Mucosa of gallbladder (tissue), 1 donor: ENCODE results near the gene CCDC33. TPM values are rescaled to one million over a fixed set of nuclear protein-coding genes. Genes with fewer than 3 reads are reported as not detected.

ENCODE experiments used
- DNase-seq: peaks from one replicate; pipeline ENCODE4 v3.0.0-alpha.2; 2020; ENCODE audit warnings: low spot score
- total RNA-seq: library from RNA; stranded (reverse); gene quantifications from one replicate; pipeline ENCODE4 v1.2.1, GENCODE V29; 2021
- donor health status: DM: no; HTN: no; CAD: no.

CCDC33 gene
- total RNA-seq, 1 donor from 2014 or later: 1.0 TPM

DNA sequence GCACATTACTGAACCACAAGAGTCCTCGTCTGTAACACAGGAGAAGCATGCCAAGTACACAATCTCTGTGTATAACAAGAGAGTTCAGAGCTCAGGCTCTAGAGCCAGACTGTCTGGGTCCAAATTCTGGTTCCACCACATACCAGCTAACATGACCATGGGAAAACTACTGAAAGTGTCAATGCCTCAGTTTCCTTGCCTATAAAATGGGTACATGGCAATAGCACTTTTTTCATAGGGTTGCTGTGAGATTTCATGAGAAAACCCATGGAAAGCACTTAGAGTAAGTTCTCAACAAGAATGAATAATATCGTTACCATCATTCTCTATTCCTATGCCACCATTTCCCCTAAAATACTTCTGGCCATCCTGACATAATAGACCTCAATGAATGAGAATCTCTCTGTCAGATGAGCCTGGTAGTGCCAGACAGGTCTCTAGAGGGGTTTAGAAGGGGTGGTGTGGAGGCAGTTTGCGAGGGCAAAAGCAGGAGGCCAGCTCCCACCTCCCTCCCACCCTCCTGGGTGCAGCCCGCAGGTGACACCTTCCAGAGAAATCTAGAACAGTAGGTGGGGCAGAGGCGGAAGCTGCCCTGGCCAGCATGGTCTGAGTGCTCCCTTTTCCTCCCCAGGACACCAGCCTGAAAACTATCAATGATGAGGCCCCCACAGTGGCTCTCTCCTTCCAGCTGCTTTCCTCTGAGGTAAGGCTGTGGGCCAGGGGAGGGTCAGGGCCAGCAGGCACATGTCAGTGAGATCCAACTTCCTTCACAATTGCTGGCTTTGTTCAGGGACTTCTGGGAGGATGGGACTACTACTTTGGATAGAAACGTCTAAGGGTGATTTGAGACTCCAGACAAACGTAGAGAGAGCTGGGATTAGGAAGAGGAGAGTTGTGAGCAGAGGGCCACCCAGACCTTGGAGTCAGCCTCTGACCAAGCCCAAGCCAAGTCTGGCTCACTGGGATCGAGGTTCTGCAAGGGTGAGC lies 45.3 kb downstream of the CCDC33 start:
- DNase-seq: no peak

DNA sequence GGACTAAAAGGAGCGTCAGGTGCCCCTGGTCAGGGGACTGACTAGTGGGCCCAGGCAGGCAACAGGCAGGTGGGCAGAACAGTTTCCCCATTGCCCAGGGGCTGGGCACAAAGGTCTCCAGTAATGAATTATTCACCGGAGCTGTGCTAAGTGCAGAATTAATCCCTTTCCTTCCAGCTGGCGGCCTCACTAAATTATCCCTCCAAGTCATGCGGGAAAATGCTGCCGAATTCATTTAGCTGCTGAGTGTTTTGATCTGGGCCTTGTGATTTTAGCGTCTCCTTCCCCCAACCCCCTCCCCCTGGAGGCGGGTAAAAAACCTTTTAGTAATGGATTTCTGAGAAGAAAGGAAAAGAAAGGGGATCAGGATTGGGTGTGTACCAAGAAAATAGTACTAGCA lies 47.2 kb downstream of the CCDC33 start:
- no peak for DNase-seq

DNA sequence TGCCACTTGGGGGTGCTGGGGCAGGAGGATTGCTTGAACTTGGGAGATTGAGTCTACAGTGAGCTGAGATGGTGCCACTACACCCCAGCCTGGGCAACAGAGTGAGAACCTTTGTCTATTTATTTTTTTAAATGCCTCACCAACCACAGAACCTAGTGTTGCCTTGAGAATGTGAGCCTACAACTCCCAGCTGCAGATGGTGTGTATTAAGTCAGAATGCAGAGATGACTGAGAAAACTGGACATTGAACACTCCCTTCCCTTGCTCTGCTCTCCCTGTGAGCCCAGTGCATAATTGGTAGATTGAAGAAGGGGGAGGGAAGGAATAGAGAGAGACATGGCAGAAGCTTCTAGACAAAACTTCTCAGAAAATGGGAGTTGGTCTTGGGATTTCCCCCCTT lies 53.5 kb downstream of the CCDC33 start:
- no peak for DNase-seq

DNA sequence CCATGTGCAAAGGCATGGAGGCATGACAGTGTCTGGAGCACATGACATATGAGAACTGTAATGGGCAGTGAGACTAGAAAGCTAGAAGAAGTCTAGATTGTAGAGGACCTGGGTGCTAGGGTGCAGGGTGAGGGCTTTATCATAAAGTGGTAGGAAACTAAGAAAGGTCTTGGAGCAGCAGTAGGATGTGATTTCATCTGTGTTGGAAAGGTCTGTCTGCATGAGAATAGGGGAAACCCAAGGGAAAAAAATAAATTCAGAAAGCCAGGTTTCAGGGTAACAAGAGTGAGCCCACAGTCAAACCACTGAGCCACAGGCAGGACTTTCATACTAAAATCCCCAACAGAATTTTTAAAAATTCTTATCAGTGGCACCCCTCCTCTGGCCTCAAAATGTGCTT lies 54.5 kb downstream of the CCDC33 start:
- DNase-seq: no peak

DNA sequence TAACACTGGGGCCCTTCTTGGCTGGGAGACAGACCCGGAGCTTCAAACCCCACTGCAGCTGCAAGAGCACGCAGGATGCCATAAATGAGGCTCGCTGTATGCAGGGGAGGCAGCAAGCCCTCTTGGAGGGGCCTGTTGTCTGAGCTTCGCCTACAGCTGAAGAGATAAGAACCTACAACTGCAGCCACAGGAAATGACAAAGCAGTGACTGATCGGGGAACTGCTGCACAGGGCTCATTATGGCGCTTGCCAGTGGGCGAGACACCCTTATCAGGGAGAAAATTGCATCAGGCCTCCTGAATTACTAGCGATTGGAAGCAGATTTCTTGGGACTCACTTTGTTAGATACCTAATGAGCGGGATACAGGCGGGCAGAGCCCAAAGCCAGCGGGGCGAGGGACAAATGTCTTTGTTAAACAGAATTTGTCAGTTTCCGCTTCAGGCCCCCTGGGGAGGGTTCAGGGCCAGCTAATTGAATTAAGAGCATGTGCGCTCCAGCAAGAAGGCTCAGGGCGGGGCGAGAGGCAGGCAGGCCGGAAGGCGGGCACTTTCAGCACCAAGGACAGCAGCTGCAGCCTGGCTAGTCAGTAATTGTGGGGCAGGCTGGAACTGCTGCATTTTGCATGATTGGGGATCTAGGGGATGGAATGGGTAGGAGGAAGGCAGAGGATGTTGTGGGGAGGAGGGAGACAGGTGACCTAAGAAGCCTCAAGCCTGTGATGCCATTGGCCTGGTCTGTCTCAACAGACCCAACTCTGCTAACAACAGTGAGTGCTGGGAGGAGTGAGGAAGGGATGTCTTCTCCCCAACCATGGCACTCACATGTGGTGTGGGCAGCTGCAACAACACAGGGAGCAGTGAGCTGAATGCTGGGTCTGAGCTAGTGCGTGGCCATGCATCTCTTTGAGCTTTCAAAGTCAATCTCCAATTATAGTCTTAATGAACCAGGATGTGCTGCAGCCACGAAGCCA lies 55.3 kb downstream of the CCDC33 start:
- DNase-seq: peak; percentile 82

DNA sequence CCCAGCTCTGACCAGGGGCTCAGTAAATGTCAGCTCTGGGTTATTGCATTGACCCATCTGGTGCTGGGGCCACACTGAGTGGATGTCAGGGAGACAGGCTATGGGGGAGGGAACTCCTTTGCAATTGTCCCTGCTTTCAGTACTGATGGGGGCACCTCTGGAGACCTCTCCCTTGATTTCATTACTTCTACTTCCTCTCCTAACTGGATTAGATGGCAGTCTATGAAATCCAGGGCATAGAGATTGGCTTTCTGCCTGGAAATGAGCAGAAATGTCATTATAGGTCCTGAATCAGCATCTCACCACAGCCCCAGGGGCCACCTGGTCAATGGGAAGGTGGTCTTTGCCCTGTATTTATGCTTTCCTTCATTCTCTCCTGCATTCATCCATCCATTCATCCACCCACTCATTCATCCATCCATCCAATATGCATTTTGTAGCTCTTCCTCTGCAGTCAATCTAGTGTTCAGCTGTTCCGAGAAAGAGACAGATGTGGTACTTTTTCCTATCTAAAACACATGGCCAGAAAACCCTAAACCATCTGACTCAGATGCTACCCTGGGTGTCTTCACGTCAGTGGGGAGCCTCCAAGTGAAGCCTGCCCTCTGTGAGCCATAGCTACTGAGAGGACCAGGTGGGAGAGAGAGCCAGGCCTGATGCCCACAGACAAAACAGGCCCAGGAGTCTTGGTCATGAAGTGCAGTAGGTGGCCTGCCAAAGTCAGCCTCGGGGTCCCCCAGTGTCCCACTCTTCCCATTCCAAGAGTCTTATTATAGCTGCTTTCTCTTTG lies 57.1 kb downstream of the CCDC33 start:
- DNase-seq: no peak

DNA sequence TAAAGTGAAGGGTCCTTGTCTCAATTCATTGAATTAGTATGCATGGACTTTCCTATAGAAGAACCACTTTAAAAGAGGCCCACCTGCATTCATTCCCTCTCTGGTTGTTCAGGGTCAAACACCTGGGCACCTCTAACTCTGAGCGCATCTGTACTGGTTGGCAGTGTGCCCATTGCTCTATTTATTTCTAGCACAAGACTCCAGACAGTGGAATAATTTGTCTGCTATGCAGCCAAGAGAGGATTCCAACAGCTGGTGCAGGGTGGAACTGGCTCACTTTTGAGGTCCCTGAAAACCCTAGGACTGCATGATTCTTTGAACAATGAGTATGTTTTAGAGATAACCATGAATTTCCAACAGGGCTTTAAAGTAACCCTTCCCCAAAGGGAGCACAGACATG lies 57.9 kb downstream of the CCDC33 start:
- DNase-seq: no peak

DNA sequence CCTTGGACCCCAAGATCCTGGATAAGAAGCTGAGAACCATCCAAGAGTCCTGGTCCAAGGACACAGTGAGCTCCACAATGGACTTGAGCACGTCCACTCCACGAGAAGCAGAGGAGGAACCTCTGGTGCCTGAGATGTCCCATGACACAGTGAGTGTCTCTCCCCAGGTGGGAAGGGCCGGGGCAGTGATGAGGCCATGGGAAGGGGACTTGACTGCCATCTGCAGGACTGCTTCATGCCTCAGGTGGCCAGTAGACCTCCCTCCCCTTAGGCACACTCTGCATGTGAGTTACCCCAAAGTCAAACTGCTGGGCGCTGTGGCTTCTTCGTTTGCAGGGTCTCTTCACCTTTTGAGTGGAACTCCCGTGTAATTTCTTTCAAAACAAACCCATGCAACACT lies 59.7 kb downstream of the CCDC33 start:
- DNase-seq: no peak

DNA sequence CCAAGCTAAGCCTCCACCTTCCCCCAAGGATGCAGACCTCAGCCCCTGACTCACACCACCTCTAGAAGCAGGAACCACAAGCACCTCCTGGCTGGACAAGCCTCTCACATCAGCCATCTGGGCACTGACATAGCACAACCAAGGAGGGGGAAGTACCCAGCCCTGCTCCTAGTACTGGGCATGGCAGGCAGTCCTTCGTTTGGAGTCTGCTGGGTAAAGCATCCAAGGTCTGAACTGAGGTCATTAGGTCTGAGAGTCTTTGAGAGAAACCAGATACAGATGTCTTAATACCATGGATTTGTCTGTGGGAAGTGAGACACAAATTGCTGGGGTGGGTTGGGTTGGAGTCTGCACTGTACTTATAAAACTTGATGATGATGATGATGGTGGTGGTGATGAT lies 61.8 kb downstream of the CCDC33 start:
- DNase-seq: no peak

DNA sequence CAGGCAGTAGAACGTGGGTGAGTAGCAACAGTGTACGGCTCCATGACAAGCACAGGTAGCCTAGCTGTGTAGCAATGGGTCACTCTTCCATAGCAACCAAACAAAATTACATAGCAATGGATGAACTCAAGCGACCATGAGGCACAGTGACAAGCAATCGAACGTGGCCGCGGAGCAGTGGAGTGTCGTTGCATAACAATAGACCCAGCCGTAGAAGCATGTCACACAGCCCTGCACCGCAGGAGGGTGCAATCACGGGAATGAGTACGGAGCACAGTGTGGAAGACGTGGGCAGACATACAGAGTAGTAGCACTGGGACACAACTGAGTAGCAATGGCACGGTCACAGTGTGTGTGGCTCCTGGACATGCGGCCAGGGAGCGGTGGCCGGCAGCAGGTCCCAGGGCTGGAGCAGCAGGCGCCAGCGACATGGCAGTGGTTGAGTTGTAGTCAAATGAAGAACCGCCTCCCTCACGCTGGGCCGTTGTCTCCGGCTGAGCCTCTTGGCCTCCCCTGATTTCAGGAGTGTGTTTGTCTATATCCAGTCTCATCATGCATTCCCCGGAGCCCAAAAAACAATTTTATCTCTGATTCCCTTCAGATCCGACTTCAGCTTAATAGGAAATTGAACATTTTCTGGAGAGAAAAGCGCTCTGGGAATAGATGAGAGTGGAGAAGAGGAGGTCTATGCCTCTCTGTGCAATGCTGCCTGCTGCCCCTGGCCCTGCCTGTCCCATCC lies 64.1 kb downstream of the CCDC33 start:
- DNase-seq: no peak

DNA sequence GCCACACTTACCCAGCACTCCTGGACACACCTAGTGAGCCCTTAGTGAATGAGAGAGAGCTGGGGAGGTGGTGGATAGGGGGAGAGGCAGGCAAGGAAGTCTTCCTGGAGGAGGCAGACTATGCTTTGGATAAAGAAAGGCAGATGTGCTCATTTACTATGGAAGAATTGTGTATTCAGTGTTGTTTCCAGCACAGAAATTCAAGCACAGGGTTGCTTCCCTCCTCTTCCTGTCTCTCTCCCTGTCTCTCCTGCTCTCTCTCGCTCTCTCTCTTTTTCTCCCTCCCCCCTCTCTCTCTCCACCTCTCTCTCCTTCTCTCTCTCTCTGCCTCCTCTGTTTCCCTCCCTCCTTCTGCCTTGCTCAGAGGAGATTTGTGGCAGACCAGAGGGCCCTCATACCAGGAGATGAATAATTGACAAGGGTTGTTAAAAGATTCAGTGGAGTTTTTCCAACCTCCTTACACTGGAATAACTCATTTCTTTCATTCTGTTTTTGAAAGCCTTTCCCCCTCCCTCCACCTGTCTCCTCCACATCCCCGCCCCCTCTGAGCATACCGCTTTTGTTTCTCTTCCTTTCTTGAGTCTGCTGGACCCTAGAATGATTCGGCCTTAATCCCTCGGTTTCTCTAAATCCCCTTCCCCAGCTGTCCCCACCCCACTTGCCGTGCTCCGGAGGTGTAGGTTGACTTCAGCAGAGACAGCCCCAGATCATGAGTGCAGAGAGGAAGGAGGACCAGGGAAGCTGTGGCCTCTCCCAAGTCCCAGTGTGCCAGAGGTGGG lies 65.6 kb downstream of the CCDC33 start:
- DNase-seq: no peak

DNA sequence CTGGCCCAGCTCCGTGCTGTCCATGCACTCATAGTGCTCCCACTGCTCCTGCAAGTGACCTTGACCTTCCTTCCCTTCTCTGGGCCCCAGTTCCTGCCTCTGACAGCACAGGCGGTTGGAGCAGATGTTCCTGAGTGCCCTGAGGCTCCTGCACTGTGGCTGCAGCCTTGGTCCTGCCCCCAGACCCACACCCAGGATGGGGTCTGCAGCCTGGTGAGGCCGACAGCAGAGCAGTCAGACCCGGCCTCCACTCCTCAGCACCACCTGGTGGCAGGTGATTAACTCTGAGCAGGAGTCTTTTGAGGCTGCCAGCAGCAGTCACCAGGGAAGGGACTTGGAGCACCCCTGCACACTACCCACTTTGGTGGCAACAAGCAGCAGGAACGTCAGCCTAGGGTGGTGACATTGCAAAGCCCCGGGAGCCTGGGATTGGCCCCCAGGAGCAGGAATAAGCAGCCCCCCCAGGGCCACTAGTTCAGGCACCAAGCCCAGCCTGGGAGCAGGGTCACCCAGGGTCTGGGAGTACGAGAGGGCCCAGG lies 66.8 kb downstream of the CCDC33 start:
- no peak for DNase-seq

DNA sequence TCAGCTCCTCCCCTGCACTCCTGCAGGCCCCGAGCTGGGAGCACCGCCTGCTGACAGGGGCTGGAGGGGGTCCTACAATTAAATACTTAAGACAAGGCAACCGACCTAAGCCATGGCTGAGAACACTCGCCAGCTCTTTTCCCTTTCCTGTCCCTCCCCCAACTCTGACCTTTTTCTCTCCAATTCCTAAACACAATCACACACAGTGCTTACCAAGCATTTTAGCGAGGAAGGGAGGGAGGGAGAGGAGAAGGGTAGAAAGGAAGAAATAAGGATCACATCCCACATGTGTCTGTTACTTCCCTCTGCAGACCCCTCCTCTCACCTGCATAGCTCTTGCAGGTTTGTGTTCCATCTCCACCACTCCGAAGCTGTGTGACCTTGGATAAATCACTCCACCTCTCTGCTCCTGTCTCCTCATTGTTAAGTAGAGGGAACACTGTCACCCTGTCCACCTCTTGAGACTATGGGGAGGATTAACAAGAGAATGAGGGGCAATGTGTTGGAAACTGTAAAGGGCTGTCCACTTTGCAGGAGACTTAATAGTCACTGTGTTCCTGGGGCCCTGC lies 67.7 kb downstream of the CCDC33 start:
- no peak for DNase-seq

DNA sequence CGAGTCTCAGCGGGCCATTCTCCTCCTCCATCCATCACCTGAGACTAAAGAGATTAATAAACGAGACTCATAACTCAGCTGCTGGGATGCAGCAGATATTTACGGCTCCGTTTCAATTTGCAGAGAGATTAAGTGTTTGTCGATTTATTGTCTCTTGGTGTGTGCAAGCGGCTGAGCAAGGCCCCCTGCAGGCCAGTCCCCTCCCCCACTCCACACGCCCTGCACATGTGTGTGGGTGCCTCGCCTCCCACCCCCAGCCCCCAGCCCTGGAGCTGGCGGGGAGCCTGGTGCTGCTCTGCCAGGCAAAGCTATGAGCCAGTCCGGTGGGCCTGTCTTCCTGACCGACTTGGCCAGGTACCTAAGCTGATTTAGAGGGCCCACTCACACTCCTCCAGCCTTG lies 68.3 kb downstream of the CCDC33 start:
- DNase-seq: no peak

DNA sequence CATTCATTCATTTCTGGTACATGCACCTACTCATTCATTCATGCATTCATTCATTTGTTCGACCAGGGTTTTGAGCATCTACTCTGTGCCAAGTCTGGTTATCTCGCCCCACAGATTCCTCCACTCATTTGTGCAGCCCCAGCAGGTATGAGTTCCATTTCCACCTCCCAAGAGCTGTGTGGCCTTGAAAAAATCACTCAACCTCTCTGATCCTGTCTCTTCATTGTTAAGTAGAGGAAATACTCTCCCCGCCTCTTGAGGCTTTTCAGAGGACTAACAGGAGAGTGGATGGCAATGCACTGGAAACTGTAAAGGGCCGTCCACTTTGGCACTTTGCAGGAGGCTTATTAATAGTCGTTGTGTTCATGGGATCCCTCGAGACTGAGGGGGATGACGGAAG lies 69.6 kb downstream of the CCDC33 start:
- no peak for DNase-seq

DNA sequence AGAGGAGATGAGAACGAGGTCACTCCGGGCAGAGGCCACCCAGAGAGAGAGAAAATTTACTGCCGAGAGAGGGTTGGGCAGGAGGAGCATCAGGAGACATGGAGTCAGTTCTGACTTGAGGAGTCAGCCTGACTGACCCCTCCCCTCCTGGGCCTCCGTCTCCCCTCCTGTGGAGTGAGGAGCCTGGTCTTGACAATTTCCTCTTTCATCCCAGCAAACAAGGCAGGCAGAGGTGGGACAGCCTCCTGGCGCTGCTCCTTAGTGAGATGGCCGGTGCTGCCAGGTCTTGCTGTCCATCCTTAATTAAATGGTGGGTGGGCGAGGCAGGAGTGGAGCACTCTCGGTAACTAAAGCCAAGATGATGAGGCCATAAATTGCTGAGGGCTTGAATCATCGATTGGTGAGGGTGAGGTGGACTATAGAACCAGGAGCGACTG lies 70.7 kb downstream of the CCDC33 start:
- DNase-seq: no peak

DNA sequence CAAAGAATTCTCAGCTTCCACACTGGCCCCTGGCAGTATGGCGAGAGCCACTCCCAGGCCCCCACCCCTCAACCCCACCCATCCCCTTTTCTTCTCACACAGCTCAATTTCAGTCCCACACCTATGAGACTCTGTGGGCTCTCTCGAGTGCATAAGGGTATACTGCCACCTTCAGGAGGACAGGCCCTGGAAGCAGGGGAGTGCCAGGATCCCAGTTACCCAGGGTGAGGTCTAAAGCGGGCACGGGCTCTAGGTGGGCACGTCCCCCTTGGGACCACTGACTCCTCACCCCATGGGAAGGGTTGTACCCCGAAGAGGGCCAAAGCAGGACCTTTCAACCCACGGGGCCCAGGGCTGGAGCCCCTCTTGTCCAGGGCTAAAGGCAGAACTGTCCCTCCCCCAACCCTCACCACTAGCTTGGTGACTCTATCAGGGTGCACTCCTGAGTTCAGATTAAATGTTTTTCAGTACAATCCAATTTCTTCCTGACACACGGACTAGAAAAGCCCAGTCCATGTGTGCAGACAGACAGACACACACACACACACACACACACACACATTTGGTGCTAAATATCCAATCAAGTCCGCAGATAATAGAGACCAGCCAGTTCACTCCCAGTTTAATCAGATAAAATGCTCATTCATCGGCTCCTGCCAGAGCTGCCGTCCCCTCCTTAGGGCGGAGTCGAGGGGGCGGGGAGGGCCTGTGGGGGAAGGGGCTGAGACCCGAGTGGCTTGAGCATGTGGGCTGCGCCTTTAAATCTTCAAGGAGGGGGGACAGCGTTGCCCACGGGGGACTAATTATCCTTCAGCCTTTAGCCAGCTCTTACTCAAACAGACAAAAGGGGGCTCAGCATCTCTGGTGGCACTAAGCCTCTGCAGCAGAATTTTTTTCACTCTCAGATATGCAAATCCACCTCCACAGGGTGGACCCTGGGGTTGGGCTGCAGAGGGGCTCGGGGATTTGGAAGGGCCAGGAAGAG lies 72.0 kb downstream of the CCDC33 start:
- peak; percentile 54 for DNase-seq

DNA sequence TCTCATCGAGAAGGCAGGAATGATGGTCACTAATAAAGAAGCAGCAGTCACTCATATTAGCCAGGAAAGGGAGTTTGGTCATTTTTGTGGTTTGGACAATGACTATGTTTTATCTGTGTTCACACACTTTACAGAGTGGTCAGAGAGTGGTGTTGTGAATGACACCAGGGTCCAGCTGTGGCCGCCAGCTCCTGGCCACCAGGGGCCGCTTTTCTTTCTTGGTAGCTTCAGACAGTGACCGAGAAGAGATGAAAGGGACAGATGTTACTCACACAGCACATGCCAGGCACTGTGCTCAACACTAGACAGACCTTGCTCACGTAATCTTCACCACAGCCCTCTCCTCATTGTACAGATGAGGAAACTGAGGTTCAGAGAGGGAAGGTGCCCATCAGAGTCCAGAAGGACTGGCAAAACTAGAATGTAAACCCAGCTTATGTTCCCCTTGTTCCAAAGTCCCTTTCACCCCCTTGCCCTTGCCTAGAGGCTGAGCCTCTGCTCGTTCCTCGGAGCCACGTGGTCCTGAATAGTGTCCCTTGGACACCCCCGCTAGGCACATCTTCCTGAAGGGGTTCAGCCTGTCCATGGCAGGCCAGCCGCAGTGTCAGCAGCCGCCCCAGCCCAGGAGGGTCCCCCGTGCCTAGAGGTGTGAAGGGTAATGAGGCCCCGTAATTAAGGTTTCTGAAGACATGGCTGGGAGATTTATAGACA lies 75.8 kb downstream of the CCDC33 start:
- no peak for DNase-seq
